GM18951 (cell line): ENCODE measurements around the gene XRCC4.
"Not testable (repeated sequence)": the region's sequence is repeated elsewhere in the genome, so short reads cannot be mapped to it uniquely, and the experiment has no call there.

ENCODE experiments used
- POLR2A ChIP-seq: IDR thresholded peaks from 4 replicates; pipeline ENCODE4 v1.6.1; 2011; ENCODE audit warnings: mild to moderate bottlenecking; ENCODE audit not compliant: insufficient read length, insufficient read depth; ENCODE audit errors: extremely low read depth
- in situ Hi-C: fragments of 300-500 bp; cut with MboI; formaldehyde crosslinking; loops from one replicate; pipeline ENCODE4 v1.12.0; 2022; ENCODE audit warnings: low sequenced_read_pairs, mixed read lengths, inconsistent platforms; ENCODE audit not compliant: unreplicated experiment

XRCC4 gene

DNA sequence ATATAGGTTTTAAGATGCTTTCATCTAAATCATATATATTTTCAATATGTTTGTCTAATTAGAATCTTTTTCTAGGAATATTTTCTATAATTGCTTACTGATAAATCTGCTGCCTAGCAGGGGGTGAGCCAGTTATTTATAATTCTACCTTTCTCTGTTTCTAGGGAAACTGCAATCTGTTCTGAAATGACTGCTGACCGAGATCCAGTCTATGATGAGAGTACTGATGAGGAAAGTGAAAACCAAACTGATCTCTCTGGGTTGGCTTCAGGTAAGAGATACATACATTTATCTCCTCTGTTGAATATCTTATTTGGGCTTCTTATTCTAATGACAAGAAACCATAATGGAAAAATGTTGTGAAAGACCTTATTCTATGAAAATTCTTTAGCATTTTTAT, 127.3 kb downstream of the XRCC4 start:
- in situ Hi-C loops, result no loop called here
- TF ChIP-seq POLR2A, result no peak

DNA sequence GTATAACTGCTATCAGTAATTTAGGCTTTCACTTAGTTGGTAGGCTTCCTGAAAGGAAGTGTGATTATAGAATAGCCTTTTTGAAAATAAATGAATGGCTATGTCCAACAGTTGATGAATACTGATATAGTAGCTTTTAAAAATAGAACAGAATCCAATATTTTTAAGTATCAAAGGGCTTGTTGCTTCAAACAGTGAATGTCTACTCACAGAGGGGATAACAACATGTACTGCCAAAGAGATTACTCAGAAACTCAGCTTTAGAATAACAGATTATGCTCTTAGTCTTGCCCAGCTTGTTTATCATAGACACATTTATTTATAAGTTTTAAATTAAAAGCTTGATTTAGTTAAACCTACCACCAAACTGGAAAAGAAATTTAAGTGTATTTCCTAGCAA, 132.6 kb downstream of the XRCC4 start:
- TF ChIP-seq POLR2A, result no peak
- in situ Hi-C loops, result no loop called here

DNA sequence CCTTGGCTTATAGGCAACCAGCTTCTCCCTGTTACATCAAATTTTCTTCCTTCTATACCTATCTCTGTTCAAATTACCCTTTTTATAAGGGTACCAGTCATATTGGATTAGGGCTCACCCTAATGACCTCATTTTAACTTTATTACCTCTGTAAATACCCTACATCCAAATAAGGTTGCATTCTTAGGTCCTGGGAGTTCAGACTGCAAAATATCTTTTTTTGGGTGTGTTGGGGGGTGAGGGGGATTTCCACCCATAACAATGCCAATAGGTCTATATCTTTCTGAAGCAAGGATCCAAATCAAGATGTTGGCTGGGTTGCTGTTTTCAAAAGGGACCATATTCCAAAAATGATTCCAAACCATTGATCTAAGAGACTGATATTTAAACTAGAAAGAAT, 141.7 kb downstream of the XRCC4 start:
- TF ChIP-seq POLR2A, result no peak
- in situ Hi-C loops, result no loop called here

DNA sequence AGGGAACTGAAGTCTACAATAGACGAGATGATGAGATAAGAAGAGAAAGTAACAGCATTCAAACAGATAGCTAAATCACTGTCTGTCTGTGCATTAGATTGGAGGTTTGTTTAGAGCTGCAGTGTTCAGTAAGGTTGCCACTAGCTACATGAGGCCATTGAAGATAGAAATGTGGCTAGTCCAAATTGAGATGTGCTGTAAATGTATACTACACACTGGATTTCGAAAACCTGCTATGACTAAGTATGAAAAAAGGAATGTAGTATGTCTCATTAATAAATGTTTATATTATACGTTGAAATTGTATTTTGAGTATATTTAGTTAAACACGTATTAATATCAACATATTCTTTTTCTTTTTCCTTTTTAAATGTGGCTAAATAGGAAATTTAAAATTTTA, 142.1 kb downstream of the XRCC4 start:
- TF ChIP-seq POLR2A, result no peak
- in situ Hi-C loops, result no loop called here

DNA sequence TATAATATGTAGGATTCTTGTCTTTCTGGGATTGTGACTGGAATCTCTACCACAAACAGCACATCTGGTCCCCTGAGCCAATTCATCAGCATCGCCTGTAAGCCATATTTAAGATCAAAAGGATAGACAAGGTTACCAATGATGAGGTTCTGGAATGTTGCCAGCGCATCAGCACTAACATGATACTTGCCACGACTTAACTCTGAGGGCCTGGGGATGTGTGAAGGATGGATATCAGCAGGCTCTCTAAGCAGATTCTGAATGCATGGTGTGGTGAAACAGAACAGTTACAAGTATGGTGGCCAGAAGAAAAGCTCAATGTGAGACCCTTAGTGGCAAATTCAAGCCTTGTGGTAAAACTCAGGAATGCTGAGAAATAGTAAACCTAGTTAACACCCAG, 143.0 kb downstream of the XRCC4 start:
- TF ChIP-seq POLR2A, result no peak
- in situ Hi-C loops, result no loop called here

DNA sequence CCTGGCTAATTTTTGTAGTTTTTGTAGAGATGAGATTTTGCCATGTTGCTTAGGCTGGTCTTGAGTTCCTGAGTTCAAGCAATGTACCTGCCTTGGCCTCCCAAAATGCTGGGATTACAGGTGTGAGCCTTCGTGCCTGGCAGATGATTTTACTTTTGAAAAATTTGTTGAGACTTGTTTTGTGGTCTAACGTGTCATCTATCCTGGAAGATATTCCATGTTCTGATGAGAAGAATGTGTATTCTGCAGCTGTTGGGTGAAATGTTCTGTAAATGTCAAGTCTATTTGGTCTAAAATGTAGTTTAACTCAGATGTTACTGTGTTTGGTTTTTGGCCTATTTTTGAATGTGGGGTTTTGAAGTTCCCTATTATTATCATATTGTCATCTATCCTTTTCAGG, 145.6 kb downstream of the XRCC4 start:
- in situ Hi-C loops, result no loop called here
- no peak for TF ChIP-seq POLR2A

DNA sequence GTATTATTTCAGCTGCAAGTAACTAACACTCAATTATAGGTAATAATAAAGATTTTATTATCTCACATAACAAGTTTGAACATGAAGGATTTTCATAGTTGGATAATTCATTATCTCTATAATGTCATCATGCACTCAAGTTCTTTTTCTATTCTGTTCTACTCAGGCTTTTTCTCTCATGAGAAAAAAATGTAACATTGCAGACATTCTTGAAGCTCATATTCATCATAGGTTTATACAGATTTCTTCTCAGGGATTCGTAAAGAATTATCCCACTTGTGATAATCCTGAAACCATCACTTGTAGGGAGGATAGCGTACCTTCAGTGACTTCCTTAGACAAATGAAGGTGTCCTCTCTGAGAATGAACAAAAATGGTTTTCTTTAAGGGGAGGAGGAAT, 150.3 kb downstream of the XRCC4 start:
- TF ChIP-seq POLR2A, result no peak
- in situ Hi-C loops, result no loop called here

DNA sequence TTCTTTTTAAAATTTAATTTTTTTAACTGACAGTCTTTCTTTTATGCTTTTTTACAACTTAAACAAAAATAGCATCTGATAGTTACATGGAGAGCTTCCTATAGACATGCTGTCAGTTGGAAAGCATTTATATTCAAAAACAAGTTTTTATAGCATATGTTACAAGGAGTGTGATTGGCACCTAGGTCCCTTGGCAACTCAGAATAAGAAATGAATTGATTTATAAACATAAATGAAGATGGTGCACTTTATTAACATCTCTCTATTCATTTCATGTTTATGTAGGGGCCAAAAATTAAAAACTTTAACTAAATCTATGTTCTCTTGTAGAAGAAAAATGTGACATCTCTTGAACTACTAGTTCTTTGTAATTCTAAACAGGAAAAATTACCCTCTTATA, 153.2 kb downstream of the XRCC4 start:
- TF ChIP-seq POLR2A, result no peak
- in situ Hi-C loops, result no loop called here

DNA sequence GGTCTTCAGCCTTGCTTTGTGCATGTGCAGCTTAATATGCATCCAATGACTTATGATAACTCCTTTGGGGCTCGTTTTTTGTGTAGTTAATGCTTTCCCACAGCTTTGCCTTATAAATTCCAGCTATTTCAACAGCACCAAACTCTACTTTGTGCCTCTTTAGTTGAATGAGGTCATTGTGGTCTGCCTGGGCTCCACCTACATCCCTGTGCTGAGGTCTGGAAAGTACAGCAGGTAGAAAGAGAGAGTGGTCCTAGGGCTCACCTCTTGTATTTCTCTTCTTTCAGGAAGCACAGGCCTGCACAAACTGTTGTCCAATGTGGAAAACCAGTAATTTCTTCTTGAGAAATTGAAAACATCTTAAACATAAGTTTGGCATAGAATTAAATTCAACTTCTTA, 167.2 kb downstream of the XRCC4 start:
- in situ Hi-C loops, result no loop called here
- no peak for TF ChIP-seq POLR2A

DNA sequence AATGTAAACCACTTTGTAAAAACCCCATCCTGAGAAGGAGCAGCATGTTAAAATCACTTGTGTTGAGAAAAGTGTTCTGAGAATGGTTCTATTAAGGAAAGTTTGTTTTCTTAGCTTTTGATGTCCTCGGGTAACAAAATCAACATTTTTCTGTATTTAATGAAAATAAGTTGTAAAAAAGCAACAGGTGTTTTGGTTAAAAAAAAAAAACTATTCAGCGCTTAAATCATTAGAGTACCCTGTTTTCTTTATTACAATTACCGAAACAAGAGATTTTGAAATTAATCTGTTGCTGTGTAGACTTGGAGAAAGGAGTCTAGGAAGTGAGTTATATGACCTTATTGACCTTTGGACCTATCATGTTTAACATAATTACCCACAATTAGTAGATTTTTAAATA, 167.7 kb downstream of the XRCC4 start:
- in situ Hi-C loops, result no loop called here
- TF ChIP-seq POLR2A, result no peak

DNA sequence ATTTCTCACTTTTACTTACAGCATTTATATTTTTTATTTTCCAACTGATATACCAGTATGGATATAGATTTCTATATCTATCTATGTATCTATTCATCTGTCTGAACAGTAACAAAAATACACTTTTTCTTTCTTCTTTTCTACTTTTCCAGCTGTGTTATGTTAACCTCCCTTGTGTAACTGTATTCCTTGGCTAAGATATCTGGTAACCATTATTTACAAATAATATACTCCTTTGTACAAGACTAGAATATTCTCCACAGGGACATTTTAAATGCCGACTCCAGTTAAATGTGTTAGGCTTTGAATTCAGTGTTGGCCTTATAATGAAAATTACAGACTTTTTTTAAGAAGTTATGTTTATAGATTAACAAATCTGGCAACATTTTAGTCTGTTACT, 168.7 kb downstream of the XRCC4 start:
- TF ChIP-seq POLR2A, result no peak

DNA sequence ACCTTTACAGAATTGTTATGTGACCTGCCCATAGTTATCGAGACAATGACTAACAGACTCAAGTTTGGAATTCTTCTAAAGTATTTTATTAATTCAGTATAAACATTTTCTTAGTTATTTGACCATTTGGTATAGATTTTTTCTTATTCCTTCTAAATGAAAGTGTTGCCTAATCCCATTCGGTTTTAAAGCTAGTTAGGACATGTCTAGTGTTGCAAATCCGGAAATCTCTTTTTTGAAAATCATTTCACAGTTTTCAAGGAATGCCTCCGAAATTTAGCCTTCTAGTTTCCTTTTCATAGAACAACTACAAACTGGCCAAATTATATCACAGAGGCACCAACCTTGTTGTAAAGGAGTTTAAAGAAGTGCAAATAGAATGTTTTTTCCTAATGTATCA, 171.8 kb downstream of the XRCC4 start:
- in situ Hi-C loops, result no loop called here
- no peak for TF ChIP-seq POLR2A

More for the DNA sequence above, 168.7 kb downstream of the XRCC4 start:
- in situ Hi-C loops, result no loop called here

DNA sequence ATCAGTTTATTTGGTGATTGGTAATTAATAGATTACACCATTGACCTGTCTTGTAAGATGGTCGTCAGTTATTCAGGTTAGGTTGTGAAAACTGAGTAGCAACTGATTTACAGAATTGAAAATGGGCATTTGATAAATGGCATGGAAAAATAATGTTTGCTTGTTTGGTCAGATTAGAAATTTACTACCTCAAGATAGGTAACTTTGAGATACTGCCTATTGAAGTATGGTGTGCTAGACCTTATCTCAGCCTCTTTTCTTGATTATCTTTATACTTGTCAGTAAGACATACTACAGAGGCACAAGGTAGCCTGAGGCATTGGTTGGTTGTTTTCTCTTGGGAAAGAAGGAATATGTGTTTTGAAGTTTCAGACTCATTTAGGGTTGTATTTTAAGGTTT, 174.5 kb downstream of the XRCC4 start:
- in situ Hi-C loops, result no loop called here
- TF ChIP-seq POLR2A, result no peak

DNA sequence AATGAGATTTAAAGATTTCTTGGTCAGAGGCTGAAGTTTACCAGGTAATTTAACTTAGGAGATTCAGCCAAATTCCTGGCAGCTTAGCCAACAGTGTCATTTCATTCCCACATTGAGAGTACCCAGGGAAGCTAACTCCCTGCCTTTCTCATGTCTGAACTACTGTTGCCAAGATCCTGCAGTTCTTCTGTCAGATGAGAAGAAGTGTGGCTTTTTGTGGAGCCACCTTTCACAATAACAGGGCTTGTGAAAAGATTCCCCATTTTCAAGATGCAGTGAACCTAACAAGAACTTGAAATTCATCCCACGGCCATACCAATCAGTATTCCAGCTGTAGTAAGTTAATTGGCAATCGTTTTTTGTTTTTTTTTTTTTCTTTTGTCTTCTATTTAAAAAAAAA, 176.4 kb downstream of the XRCC4 start:
- in situ Hi-C loops, result no loop called here
- TF ChIP-seq POLR2A, result no peak

DNA sequence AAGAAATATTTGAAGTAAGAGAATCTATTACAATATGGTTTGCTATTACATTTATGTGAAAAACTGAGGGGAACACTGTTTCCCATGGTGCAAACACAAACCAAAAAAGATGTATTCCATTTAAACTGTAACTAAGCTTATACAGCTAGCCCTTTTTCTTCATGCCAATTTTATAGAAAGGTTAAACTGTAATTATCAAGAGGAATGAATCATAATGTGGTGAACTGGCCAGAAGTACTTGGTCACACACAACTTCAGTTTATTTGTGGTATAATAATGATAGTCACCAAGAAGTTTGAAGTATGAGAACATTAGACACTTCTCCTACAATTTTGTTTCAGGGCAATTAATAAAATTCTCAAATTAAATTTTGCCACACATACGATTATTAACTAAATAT, 177.9 kb downstream of the XRCC4 start:
- in situ Hi-C loops, result no loop called here
- TF ChIP-seq POLR2A, result no peak

DNA sequence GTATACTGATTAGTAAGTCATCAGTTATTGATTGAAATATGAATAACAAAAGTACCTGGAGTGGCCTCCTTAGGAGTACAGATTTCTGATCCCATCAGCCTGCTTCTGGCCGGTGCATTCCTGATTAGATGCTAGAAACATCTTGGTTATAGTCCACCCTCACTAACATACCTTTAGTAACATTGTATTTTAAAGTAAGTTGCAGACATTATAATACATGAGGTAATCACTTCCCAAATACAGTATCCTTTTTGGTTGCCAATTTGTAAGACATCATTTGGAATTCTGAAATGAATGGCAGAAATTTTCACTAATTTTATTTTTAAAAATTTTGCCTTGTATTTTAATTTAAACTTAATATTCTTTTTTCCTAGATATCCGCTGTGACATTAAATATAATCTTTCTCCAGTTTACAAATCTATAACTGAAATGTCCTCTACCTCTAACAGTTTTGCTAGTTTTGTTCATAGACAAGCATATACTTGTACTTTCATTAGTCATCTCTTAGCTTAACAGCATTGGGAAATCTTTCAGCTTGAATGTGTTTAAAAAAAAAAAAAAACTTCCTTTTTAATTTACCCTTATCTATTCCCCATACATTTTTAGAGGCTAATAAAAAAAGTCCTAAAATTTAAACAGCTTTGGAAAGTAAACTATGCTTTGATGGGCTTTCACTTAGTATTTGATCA, 178.9 kb downstream of the XRCC4 start:
- TF ChIP-seq POLR2A, result no peak
- in situ Hi-C loops, result no loop called here

DNA sequence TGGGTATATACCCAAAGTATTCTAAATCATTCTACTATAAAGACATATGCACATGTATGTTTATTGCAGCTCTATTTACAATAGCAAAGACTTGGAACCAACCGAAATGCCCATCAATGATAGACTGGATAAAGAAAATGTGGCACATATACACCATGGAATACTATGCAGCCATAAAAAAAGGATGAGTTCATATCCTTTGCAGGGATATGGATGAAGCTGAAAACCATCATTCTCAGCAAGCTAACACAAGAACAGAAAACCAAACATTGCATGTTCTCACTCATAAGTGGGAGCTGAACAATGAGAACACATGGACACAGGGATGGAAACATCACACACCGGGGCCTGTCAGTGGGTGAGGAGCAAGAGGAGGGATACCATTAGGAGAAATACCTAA, 180.3 kb downstream of the XRCC4 start:
- in situ Hi-C loops, result not testable (repeated sequence)
